H9 (cell line): ENCODE data around the gene EHD2. TPM values are rescaled to one million over a fixed set of nuclear protein-coding genes. Genes with fewer than 3 reads are reported as not detected.

Experiments
- DNase-seq: peaks from one replicate; pipeline ENCODE4 v3.0.0-alpha.2; 2017
- H2AFZ ChIP-seq: one replicate; pipeline ENCODE4 v1.6.1; 2013; ENCODE audit warnings: mild to moderate bottlenecking, low read length, control low read depth, moderate library complexity
- H2AK5ac ChIP-seq: 2 replicates; pipeline ENCODE4 v1.6.1; 2013; ENCODE audit warnings: low read length, control low read depth, mixed read lengths; ENCODE audit not compliant: insufficient read length
- H2BK120ac ChIP-seq: one replicate; pipeline ENCODE4 v1.6.1; 2013; ENCODE audit warnings: low read depth, mild to moderate bottlenecking, low read length, control low read depth, inconsistent platforms; ENCODE audit not compliant: poor library complexity, severe bottlenecking
- H2BK12ac ChIP-seq: 2 replicates; pipeline ENCODE4 v1.6.1; 2013; ENCODE audit warnings: low read length, control low read depth, mixed read lengths, low read depth; ENCODE audit not compliant: insufficient read length
- H2BK15ac ChIP-seq: 2 replicates; pipeline ENCODE4 v1.6.1; 2013; ENCODE audit warnings: low read depth, low read length, control low read depth
- H2BK20ac ChIP-seq: one replicate; pipeline ENCODE4 v1.6.1; 2013; ENCODE audit warnings: low read depth, mild to moderate bottlenecking, low read length, control low read depth, inconsistent platforms; ENCODE audit not compliant: poor library complexity, severe bottlenecking
- H2BK5ac ChIP-seq: 2 replicates; pipeline ENCODE4 v1.6.1; 2013; ENCODE audit warnings: low read length, control low read depth, mixed read lengths; ENCODE audit not compliant: insufficient read length
- H3K14ac ChIP-seq: 2 replicates; pipeline ENCODE4 v1.6.1; 2013; ENCODE audit warnings: low read length, control low read depth; ENCODE audit not compliant: insufficient read depth
- H3K18ac ChIP-seq: 2 replicates; pipeline ENCODE4 v1.6.1; 2013; ENCODE audit warnings: low read depth, mild to moderate bottlenecking, mixed read lengths, low read length, control low read depth; ENCODE audit not compliant: insufficient read length
- H3K23ac ChIP-seq: 2 replicates; pipeline ENCODE4 v1.6.1; 2013; ENCODE audit warnings: low read length, control low read depth, mixed read lengths, low read depth; ENCODE audit not compliant: insufficient read length
- H3K23me2 ChIP-seq: 2 replicates; pipeline ENCODE4 v1.6.1; 2013; ENCODE audit warnings: low read depth, mild to moderate bottlenecking, mixed read lengths, low read length, control low read depth; ENCODE audit not compliant: insufficient read length, poor library complexity, severe bottlenecking
- H3K27ac ChIP-seq: 2 replicates; pipeline ENCODE4 v1.5.1; 2013; ENCODE audit warnings: low read length, control low read depth, mixed read lengths, low read depth; ENCODE audit not compliant: insufficient read length
- H3K27me3 ChIP-seq: 2 replicates; pipeline ENCODE4 v1.6.1; 2013; ENCODE audit warnings: low read length, control low read depth, inconsistent platforms; ENCODE audit not compliant: insufficient read depth
- H3K4ac ChIP-seq: 2 replicates; pipeline ENCODE4 v1.6.1; 2013; ENCODE audit warnings: low read depth, mild to moderate bottlenecking, control low read depth, inconsistent platforms, low read length, moderate library complexity
- H3K4me1 ChIP-seq: 2 replicates; pipeline ENCODE4 v1.6.1; 2013; ENCODE audit warnings: low read length, control low read depth, inconsistent platforms; ENCODE audit not compliant: insufficient read depth
- H3K4me2 ChIP-seq: 2 replicates; pipeline ENCODE4 v1.6.1; 2013; ENCODE audit warnings: low read length, control low read depth, mixed read lengths; ENCODE audit not compliant: insufficient read length, insufficient read depth
- H3K56ac ChIP-seq: 2 replicates; pipeline ENCODE4 v1.6.1; 2013; ENCODE audit warnings: low read depth, mild to moderate bottlenecking, mixed read lengths, low read length, control low read depth; ENCODE audit not compliant: insufficient read length
- H3K79me1 ChIP-seq: 2 replicates; pipeline ENCODE4 v1.6.1; 2013; ENCODE audit warnings: low read depth, mild to moderate bottlenecking, moderate library complexity, low read length, control low read depth, inconsistent platforms; ENCODE audit not compliant: insufficient read depth, poor library complexity, severe bottlenecking
- H3K79me2 ChIP-seq: 2 replicates; pipeline ENCODE4 v1.6.1; 2013; ENCODE audit warnings: low read length, control low read depth, inconsistent platforms; ENCODE audit not compliant: insufficient read depth
- H3K9ac ChIP-seq: 2 replicates; pipeline ENCODE4 v1.6.1; 2013; ENCODE audit warnings: low read length, control low read depth, mixed read lengths; ENCODE audit not compliant: insufficient read length; ENCODE audit errors: extremely low read depth
- H3K9me3 ChIP-seq: one replicate; pipeline ENCODE4 v1.6.1; 2013; ENCODE audit warnings: low read depth, low read length, inconsistent platforms; ENCODE audit not compliant: control insufficient read depth
- H3T11ph ChIP-seq: one replicate; pipeline ENCODE4 v1.6.1; 2013; ENCODE audit warnings: mild to moderate bottlenecking, low read length, control low read depth, inconsistent platforms
- H4K20me1 ChIP-seq: one replicate; pipeline ENCODE4 v1.6.1; 2013; ENCODE audit not compliant: control insufficient read depth, insufficient read length, insufficient read depth
- H4K5ac ChIP-seq: 2 replicates; pipeline ENCODE4 v1.6.1; 2013; ENCODE audit warnings: low read depth, mild to moderate bottlenecking, mixed read lengths, low read length, control low read depth; ENCODE audit not compliant: insufficient read length
- H4K8ac ChIP-seq: replicated peaks from 2 replicates; pipeline ENCODE4 v1.6.1; 2013; ENCODE audit warnings: low read length, control low read depth, mixed read lengths, low read depth; ENCODE audit not compliant: insufficient read length
- H4K91ac ChIP-seq: 2 replicates; pipeline ENCODE4 v1.6.1; 2013; ENCODE audit warnings: low read depth, mild to moderate bottlenecking, moderate library complexity, mixed read lengths, low read length, control low read depth; ENCODE audit not compliant: insufficient read length
- H3K27ac Mint-ChIP-seq, 3 experiments: 2 replicates in 2 of 3; 3 replicates in 1 of 3; pipeline ENCODE4 v1.8.0; 2020 to 2021; ENCODE audit warnings: mixed read lengths in 3 of 3, mild to moderate bottlenecking in 1 of 3, moderate library complexity in 1 of 3
- H3K27me3 Mint-ChIP-seq: 2 replicates; pipeline ENCODE4 v1.8.0; 2021; ENCODE audit warnings: low read depth, mild to moderate bottlenecking, moderate library complexity, mixed read lengths
- H3K36me3 Mint-ChIP-seq, 3 experiments: 2 replicates in 2 of 3; 3 replicates in 1 of 3; pipeline ENCODE4 v1.8.0; 2020 to 2021; ENCODE audit warnings: low read depth in 3 of 3, mixed read lengths in 3 of 3; ENCODE audit not compliant: insufficient read depth in 1 of 3
- H3K4me1 Mint-ChIP-seq, 2 experiments: 2 replicates each; pipeline ENCODE4 v1.8.0; 2020; ENCODE audit warnings: mixed read lengths in 2 of 2
- H3K4me3 Mint-ChIP-seq, 2 experiments: 2 replicates in 1 of 2; 3 replicates in 1 of 2; pipeline ENCODE4 v1.8.0; 2020 to 2021; ENCODE audit warnings: mild to moderate bottlenecking in 2 of 2, mixed read lengths in 2 of 2, moderate library complexity in 1 of 2
- H3K9me3 Mint-ChIP-seq, 2 experiments: 2 replicates in 1 of 2; 3 replicates in 1 of 2; pipeline ENCODE4 v1.8.0; 2020; ENCODE audit warnings: mild to moderate bottlenecking in 2 of 2, mixed read lengths in 2 of 2, moderate library complexity in 1 of 2
- WGBS: extraction: QIAGEN DNeasy Blood & Tissue Kit; methylation state at CpG from one replicate; pipeline ENCODE4 v1.1.7; 2013; ENCODE audit warnings: missing lambda C conversion rate, low lambda C conversion rate, mixed read lengths; ENCODE audit not compliant: insufficient read length; ENCODE audit errors: extremely low coverage; 5-methylcytosine and 5-hydroxymethylcytosine counted together
- total RNA-seq: library from RNA; stranded (reverse); gene quantifications from 2 replicates; pipeline ENCODE4 v1.2.1, GENCODE V29; 2021
- TF ChIP-seq, protein P1 (sequence below): fragments of 200-600 bp; sonication (generic); conservative IDR thresholded peaks from 3 replicates; pipeline ENCODE4 v1.8.0; 2021; ENCODE audit warnings: antibody characterized with exemption, mild to moderate bottlenecking

EHD2 gene
- total RNA-seq, 1 experiment from 2014 or later, result 19.7 TPM

DNA sequence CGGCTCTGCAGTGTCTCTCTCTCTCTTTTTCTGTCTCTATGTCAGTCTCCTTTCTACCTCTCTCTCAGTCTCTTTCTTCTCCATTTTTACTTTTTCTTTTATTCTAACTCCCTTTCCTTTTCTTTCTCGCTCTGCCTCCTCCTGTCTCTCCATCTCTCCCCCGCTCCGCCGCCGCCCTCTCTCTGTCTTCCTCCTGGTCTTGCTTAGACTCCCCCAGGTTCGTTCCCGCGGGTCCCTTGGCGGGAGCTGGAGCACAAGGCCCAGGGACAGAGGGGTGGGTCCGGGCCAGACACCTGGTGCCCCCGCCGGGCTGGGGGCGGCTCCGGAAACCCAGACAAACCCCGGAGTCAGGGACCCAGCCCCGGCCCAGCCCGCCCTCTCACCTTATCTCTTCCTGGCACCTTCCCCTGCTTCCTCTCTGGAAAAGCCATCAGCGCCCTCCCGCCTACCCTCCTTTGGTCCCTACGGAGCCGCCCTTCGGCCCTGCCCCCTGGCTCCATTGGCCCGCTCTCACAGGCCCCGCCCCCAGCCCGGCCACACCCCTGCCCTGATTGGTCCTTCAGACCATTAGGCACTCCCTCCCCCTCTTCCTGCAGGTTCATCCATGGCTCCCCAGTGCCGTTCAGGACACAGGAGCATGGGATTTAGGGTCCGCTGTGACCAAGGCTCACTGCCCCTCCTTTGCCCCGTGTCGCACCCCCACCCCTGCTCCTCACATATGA, 16.7 kb downstream of the EHD2 start:
- Histone ChIP-seq H3K79me1 (no peaks in the 10 kb centered on the region), H3K27ac (no peak overlapping the region), H2BK5ac (no peak overlapping the region), H2BK15ac (no peak overlapping the region), H2BK120ac (no peak overlapping the region), H3K9me3 (no peaks in the 10 kb centered on the region), H3K23me2 (peaks cover 6% of the 10 kb centered on the region), H4K8ac (no peak overlapping the region), H3K4ac (no peak overlapping the region), H3T11ph (no peak overlapping the region), H3K23ac (no peak overlapping the region), H4K91ac (no peak overlapping the region), H2AK5ac (no peak overlapping the region), H2BK20ac (no peak overlapping the region), H3K18ac (no peak overlapping the region), H3K27me3 (no peaks in the 10 kb centered on the region), H3K14ac (no peak overlapping the region), H3K4me2 (peak overlapping the region; percentile 30), H3K4me1 (peaks cover 4% of the 10 kb centered on the region; the same call in 1 of the 2 replicates), H4K5ac (no peak overlapping the region), H3K56ac (no peak overlapping the region), H2BK12ac (no peak overlapping the region), H2AFZ (no peak overlapping the region), H4K20me1 (no peaks in the 10 kb centered on the region), H3K79me2 (no peaks in the 10 kb centered on the region), H3K9ac (no peak overlapping the region)
- Mint-ChIP-seq H3K36me3 (peaks cover 0 to 14% (median 10%) of the 10 kb centered on the region in 3 experiments; a peak in 6 of 7 replicates), H3K4me3 (peak overlapping the region; percentile 80 to 91), H3K4me1 (peaks cover 11 to 13% of the 10 kb centered on the region in 2 experiments), H3K27me3 (no peaks in the 10 kb centered on the region; the same call in 1 of the 2 replicates), H3K9me3 (no peaks in the 10 kb centered on the region; a peak in 1 of 5 replicates), H3K27ac (peak overlapping the region in 2 of 3 experiments; percentile 62 to 84; a peak in 4 of 7 replicates)
- WGBS, result no CpG with 5 or more reads among the region's 30 CpGs
- peak; percentile 94 for DNase-seq
- TF ChIP-seq, protein P1, sequence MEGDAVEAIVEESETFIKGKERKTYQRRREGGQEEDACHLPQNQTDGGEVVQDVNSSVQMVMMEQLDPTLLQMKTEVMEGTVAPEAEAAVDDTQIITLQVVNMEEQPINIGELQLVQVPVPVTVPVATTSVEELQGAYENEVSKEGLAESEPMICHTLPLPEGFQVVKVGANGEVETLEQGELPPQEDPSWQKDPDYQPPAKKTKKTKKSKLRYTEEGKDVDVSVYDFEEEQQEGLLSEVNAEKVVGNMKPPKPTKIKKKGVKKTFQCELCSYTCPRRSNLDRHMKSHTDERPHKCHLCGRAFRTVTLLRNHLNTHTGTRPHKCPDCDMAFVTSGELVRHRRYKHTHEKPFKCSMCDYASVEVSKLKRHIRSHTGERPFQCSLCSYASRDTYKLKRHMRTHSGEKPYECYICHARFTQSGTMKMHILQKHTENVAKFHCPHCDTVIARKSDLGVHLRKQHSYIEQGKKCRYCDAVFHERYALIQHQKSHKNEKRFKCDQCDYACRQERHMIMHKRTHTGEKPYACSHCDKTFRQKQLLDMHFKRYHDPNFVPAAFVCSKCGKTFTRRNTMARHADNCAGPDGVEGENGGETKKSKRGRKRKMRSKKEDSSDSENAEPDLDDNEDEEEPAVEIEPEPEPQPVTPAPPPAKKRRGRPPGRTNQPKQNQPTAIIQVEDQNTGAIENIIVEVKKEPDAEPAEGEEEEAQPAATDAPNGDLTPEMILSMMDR, result no peak
